OCI-LY7 (cell line): ENCODE data around the gene CCDC74B.

Experiments
- EZH2phosphoT487 ChIP-seq: fragments of 200-600 bp; sonication (generic); IDR thresholded peaks from 2 replicates; pipeline ENCODE4 v1.6.1; 2018; ENCODE audit warnings: low read depth, borderline replicate concordance, mild to moderate bottlenecking, mixed run types, antibody characterized with exemption, low read length, moderate library complexity, mixed read lengths
- TF ChIP-seq, protein P1 (sequence below): fragments of 200-600 bp; sonication (generic); conservative IDR thresholded peaks from 2 replicates; pipeline ENCODE4 v1.5.1; 2014; ENCODE audit warnings: mild to moderate bottlenecking, antibody characterized with exemption, low read length, moderate library complexity, mixed read lengths

DNA sequence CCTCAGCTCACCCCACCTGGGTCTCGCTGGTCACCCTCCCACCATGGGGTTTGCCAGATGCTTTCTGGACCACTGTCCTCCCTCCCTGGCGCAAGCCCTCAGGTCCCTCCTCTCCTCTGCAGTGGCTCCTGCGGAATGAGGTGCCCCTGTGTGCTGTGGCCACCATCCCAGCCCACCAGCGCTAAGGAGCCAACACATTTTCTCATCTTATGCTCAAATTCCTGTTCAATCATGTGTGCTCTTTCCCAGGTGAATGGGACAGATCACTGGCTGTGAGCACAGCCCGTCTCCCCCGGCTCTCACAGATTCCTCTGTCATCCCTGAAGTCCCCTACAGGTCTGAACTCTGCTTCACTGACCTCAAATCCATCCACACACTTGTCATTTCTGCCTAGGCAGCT, 15.2 kb upstream of the CCDC74B start:
- TF ChIP-seq, protein P1, sequence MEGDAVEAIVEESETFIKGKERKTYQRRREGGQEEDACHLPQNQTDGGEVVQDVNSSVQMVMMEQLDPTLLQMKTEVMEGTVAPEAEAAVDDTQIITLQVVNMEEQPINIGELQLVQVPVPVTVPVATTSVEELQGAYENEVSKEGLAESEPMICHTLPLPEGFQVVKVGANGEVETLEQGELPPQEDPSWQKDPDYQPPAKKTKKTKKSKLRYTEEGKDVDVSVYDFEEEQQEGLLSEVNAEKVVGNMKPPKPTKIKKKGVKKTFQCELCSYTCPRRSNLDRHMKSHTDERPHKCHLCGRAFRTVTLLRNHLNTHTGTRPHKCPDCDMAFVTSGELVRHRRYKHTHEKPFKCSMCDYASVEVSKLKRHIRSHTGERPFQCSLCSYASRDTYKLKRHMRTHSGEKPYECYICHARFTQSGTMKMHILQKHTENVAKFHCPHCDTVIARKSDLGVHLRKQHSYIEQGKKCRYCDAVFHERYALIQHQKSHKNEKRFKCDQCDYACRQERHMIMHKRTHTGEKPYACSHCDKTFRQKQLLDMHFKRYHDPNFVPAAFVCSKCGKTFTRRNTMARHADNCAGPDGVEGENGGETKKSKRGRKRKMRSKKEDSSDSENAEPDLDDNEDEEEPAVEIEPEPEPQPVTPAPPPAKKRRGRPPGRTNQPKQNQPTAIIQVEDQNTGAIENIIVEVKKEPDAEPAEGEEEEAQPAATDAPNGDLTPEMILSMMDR: no peak
- no peak for TF ChIP-seq EZH2phosphoT487
